GM23338 (cell line): Measurements from ENCODE around the gene GRIK2. TPM values are rescaled to one million over a fixed set of nuclear protein-coding genes. Genes with fewer than 3 reads are reported as not detected.

Source experiments
- ATAC-seq: fragments of 200-7000 bp; cut with Tn5 transposase; 3 replicates; pipeline ENCODE4 v1.9.1; 2020
- DNase-seq: peaks from one replicate; pipeline ENCODE4 v3.0.0-alpha.2; 2015; ENCODE audit warnings: low spot score
- H2AFZ ChIP-seq: fragments of 200-600 bp; sonication (generic); 2 replicates; pipeline ENCODE4 v1.8.0; 2016; ENCODE audit warnings: antibody characterized with exemption, mild to moderate bottlenecking, moderate library complexity
- H3F3A ChIP-seq: fragments of 200-600 bp; sonication (generic); replicated peaks from 2 replicates; pipeline ENCODE4 v1.8.0; 2017; ENCODE audit warnings: antibody characterized with exemption, mixed run types, low read depth
- H3K27ac ChIP-seq: fragments of 200-600 bp; sonication (generic); 2 replicates; pipeline ENCODE4 v1.6.1; 2016; ENCODE audit warnings: low read depth
- H3K27me3 ChIP-seq: fragments of 200-600 bp; sonication (generic); 2 replicates; pipeline ENCODE4 v1.8.0; 2016; ENCODE audit warnings: mild to moderate bottlenecking, mixed run types, moderate library complexity; ENCODE audit not compliant: insufficient read depth
- H3K36me3 ChIP-seq: fragments of 200-600 bp; sonication (generic); 2 replicates; pipeline ENCODE4 v1.8.0; 2016; ENCODE audit warnings: mild to moderate bottlenecking; ENCODE audit not compliant: insufficient read depth
- H3K4me1 ChIP-seq: fragments of 200-600 bp; sonication (generic); 2 replicates; pipeline ENCODE4 v1.8.0; 2016; ENCODE audit warnings: mild to moderate bottlenecking, moderate library complexity; ENCODE audit not compliant: insufficient read depth
- H3K4me2 ChIP-seq: fragments of 200-600 bp; sonication (generic); 2 replicates; pipeline ENCODE4 v1.7.1; 2017; ENCODE audit warnings: mixed run types
- H3K4me3 ChIP-seq: fragments of 200-600 bp; sonication (generic); 2 replicates; pipeline ENCODE4 v1.6.1; 2016; ENCODE audit warnings: mixed run types
- H3K79me2 ChIP-seq: fragments of 200-600 bp; sonication (generic); replicated peaks from 2 replicates; pipeline ENCODE4 v1.8.0; 2017; ENCODE audit warnings: mild to moderate bottlenecking; ENCODE audit not compliant: insufficient read depth
- H3K9me2 ChIP-seq: fragments of 200-600 bp; sonication (generic); 2 replicates; pipeline ENCODE4 v1.8.0; 2017; ENCODE audit not compliant: insufficient read depth
- H4K20me1 ChIP-seq: fragments of 200-600 bp; sonication (generic); replicated peaks from 2 replicates; pipeline ENCODE4 v1.8.0; 2017; ENCODE audit warnings: mild to moderate bottlenecking; ENCODE audit not compliant: insufficient read depth
- H3K27ac Mint-ChIP-seq: 2 replicates; pipeline ENCODE4 v1.8.0; 2020; ENCODE audit warnings: inconsistent platforms, mild to moderate bottlenecking, moderate library complexity, mixed read lengths
- H3K27me3 Mint-ChIP-seq: 3 replicates; pipeline ENCODE4 v1.8.0; 2022; ENCODE audit warnings: low read depth, mild to moderate bottlenecking, moderate library complexity, mixed read lengths, inconsistent platforms; ENCODE audit not compliant: insufficient read depth, poor library complexity
- H3K36me3 Mint-ChIP-seq: 3 replicates; pipeline ENCODE4 v1.8.0; 2021; ENCODE audit warnings: low read depth, mild to moderate bottlenecking, inconsistent platforms, moderate library complexity, mixed read lengths
- H3K4me1 Mint-ChIP-seq: 3 replicates; pipeline ENCODE4 v1.8.0; 2020; ENCODE audit warnings: mild to moderate bottlenecking, inconsistent platforms, mixed read lengths
- H3K4me3 Mint-ChIP-seq: 3 replicates; pipeline ENCODE4 v1.8.0; 2021; ENCODE audit warnings: moderate library complexity, mild to moderate bottlenecking, inconsistent platforms, mixed read lengths
- H3K9me3 Mint-ChIP-seq: 3 replicates; pipeline ENCODE4 v1.8.0; 2020; ENCODE audit warnings: moderate library complexity, mild to moderate bottlenecking, inconsistent platforms, mixed read lengths
- CREB1 ChIP-seq: fragments of 250-450 bp; sonication (Bioruptor Pico); IDR thresholded peaks from 2 replicates; pipeline ENCODE4 v1.5.0; 2020; ENCODE audit warnings: low read depth, mild to moderate bottlenecking, moderate library complexity
- CTCF ChIP-seq, 2 experiments: fragments of 200-600 bp in 1 of 2; sonication (generic) in 1 of 2; conservative IDR thresholded peaks; 2 replicates each; pipeline versions ENCODE4 v1.5.1 to v1.6.1; 2016 to 2017; ENCODE audit warnings: antibody characterized with exemption in 2 of 2, low read depth in 2 of 2, mild to moderate bottlenecking in 2 of 2, moderate library complexity in 1 of 2
- ETS1 ChIP-seq: IDR thresholded peaks from 2 replicates; pipeline ENCODE4 v1.6.1; 2016; ENCODE audit warnings: antibody characterized with exemption
- EZH2 ChIP-seq: fragments of 200-600 bp; sonication (generic); IDR thresholded peaks from one replicate; pipeline ENCODE4 v1.8.0; 2017; ENCODE audit warnings: antibody characterized with exemption, mild to moderate bottlenecking, low read depth; ENCODE audit not compliant: unreplicated experiment
- EZH2phosphoT487 ChIP-seq: fragments of 200-600 bp; sonication (generic); IDR thresholded peaks from one replicate; pipeline ENCODE4 v1.8.1; 2018; ENCODE audit warnings: antibody characterized with exemption; ENCODE audit not compliant: unreplicated experiment
- JUNB ChIP-seq: IDR thresholded peaks from one replicate; pipeline ENCODE4 v1.6.1; 2016; ENCODE audit warnings: antibody characterized with exemption; ENCODE audit not compliant: unreplicated experiment
- NANOG ChIP-seq: IDR thresholded peaks from 2 replicates; pipeline ENCODE4 v1.6.1; 2016; ENCODE audit warnings: antibody characterized with exemption, borderline replicate concordance
- POLR2AphosphoS5 ChIP-seq: IDR thresholded peaks from 2 replicates; pipeline ENCODE4 v1.6.1; 2016; ENCODE audit warnings: antibody characterized with exemption, low read depth
- REST ChIP-seq: IDR thresholded peaks from one replicate; pipeline ENCODE4 v1.6.1; 2018; ENCODE audit warnings: antibody characterized with exemption; ENCODE audit not compliant: unreplicated experiment
- STAT1 ChIP-seq: IDR thresholded peaks from one replicate; pipeline ENCODE4 v1.6.1; 2016; ENCODE audit warnings: antibody characterized with exemption; ENCODE audit not compliant: unreplicated experiment
- ZNF114 ChIP-seq: fragments of 250-450 bp; sonication (Bioruptor Pico); IDR thresholded peaks from 2 replicates; pipeline ENCODE4 v1.5.0; 2020; ENCODE audit warnings: mild to moderate bottlenecking, moderate library complexity
- ZNF331 ChIP-seq: fragments of 250-450 bp; sonication (Bioruptor Pico); IDR thresholded peaks from 2 replicates; pipeline ENCODE4 v1.5.0; 2020; ENCODE audit warnings: low read depth, mild to moderate bottlenecking, moderate library complexity
- polyA plus RNA-seq: library from polyadenylated mRNA; unstranded; fragments of >200 nt; fragmentation: Nextera tagmentation; extraction: Ambion mirVana; gene quantifications from 2 replicates; pipeline ENCODE4 v1.2.1, GENCODE V29; 2016
- total RNA-seq: library from RNA; depleted of rRNA; stranded (reverse); fragments of >200 nt; shearing (Covaris generic); gene quantifications from 2 replicates; pipeline ENCODE4 v1.2.3, GENCODE V29; 2014

GRIK2 gene
- total and polyA plus RNA-seq, 2 experiments from 2014 or later = 0.73 to 3.0 TPM

- no peak overlapping the region for H3K27ac Mint-ChIP-seq
- TF ChIP-seq NANOG = no peak
- no peak overlapping the region for H3K27ac ChIP-seq
- H3F3A ChIP-seq = no peaks in the 10 kb centered on the region
- H3K4me1 ChIP-seq = no peaks in the 10 kb centered on the region
- no peak overlapping the region for H3K4me3 ChIP-seq
- H3K36me3 Mint-ChIP-seq = no peaks in the 10 kb centered on the region
- no peak overlapping the region for H3K4me3 Mint-ChIP-seq
- peaks cover 3% of the 10 kb centered on the region; the same call in 1 of the 3 replicates for H3K4me1 Mint-ChIP-seq
- no peaks in the 10 kb centered on the region for H4K20me1 ChIP-seq
- H3K27me3 ChIP-seq = no peaks in the 10 kb centered on the region
- H2AFZ ChIP-seq = no peak overlapping the region
- no peaks in the 10 kb centered on the region for H3K79me2 ChIP-seq
- DNase-seq (no peak), ATAC-seq (no peak)
- no peaks in the 10 kb centered on the region for H3K36me3 ChIP-seq
- no peaks in the 10 kb centered on the region for H3K9me3 Mint-ChIP-seq
- no peak overlapping the region for H3K4me2 ChIP-seq
- peaks cover 3% of the 10 kb centered on the region for H3K27me3 Mint-ChIP-seq
- no peaks in the 10 kb centered on the region for H3K9me2 ChIP-seq
These were observed 135.3 kb downstream of the GRIK2 start for GRCh38 chr6:101528801-101529200.

- Histone ChIP-seq H3K9me2 (no peaks in the 10 kb centered on the region), H4K20me1 (no peaks in the 10 kb centered on the region), H3K4me3 (no peak overlapping the region), H3K36me3 (no peaks in the 10 kb centered on the region), H3K27me3 (no peaks in the 10 kb centered on the region), H3K4me1 (no peaks in the 10 kb centered on the region), H3F3A (no peaks in the 10 kb centered on the region), H3K79me2 (no peaks in the 10 kb centered on the region), H3K4me2 (no peak overlapping the region), H3K27ac (no peak overlapping the region), H2AFZ (no peak overlapping the region)
- peaks cover 3% of the 10 kb centered on the region for H3K27me3 Mint-ChIP-seq
- H3K4me3 Mint-ChIP-seq = no peak overlapping the region
- H3K9me3 Mint-ChIP-seq = no peaks in the 10 kb centered on the region
- H3K36me3 Mint-ChIP-seq = no peaks in the 10 kb centered on the region
- DNase-seq (no peak), ATAC-seq (no peak)
- peaks cover 3% of the 10 kb centered on the region; the same call in 1 of the 3 replicates for H3K4me1 Mint-ChIP-seq
- no peak overlapping the region for H3K27ac Mint-ChIP-seq
- TF ChIP-seq CTCF (conservative IDR thresholded peaks at IDR 0.05; ENCODE audit: low read depth in 2 of 2) (no peak), ETS1 (no peak), EZH2phosphoT487 (no peak), POLR2AphosphoS5 (no peak), REST (no peak), ZNF331 (CRISPR knock-in tag) (no peak), ZNF114 (CRISPR knock-in tag) (no peak), NANOG (no peak), JUNB (no peak), STAT1 (no peak), CREB1 (CRISPR knock-in tag) (no peak), EZH2 (no peak)
These were observed 138.0 kb downstream of the GRIK2 start for GRCh38 chr6:101531538-101531937.
